HUES6 (cell line): ENCODE data around the gene ADAMTSL2.

Source experiments
- H3K27ac ChIP-seq: 2 replicates; pipeline ENCODE4 v1.7.0; 2013; ENCODE audit warnings: low read depth, mild to moderate bottlenecking, low read length, inconsistent platforms
- H3K27me3 ChIP-seq: 2 replicates; pipeline ENCODE4 v1.6.1; 2013; ENCODE audit warnings: low read length; ENCODE audit not compliant: control insufficient read depth, insufficient read depth
- H3K36me3 ChIP-seq: 2 replicates; pipeline ENCODE4 v1.6.1; 2013; ENCODE audit warnings: low read length; ENCODE audit not compliant: control insufficient read depth, insufficient read depth
- H3K4me1 ChIP-seq: 2 replicates; pipeline ENCODE4 v1.6.1; 2013; ENCODE audit warnings: low read length; ENCODE audit not compliant: control insufficient read depth, insufficient read depth
- H3K4me3 ChIP-seq: 2 replicates; pipeline ENCODE4 v1.5.1; 2013; ENCODE audit warnings: low read depth, low read length
- H3K9ac ChIP-seq: one replicate; pipeline ENCODE4 v1.6.1; 2013; ENCODE audit warnings: mild to moderate bottlenecking, low read length
- H3K9me3 ChIP-seq: 2 replicates; pipeline ENCODE4 v1.6.1; 2013; ENCODE audit warnings: low read depth, low read length; ENCODE audit not compliant: control insufficient read depth, insufficient read depth

Gene ADAMTSL2

GRCh38 chr9:133521122-133522072, 13.1 kb upstream of the ADAMTSL2 start:
- Histone ChIP-seq H3K27ac (no peak overlapping the region), H3K36me3 (no peaks in the 10 kb centered on the region), H3K4me1 (peaks cover 10% of the 10 kb centered on the region), H3K27me3 (no peaks in the 10 kb centered on the region), H3K9ac (no peak overlapping the region), H3K9me3 (no peaks in the 10 kb centered on the region), H3K4me3 (no peak overlapping the region)

GRCh38 chr9:133522073-133522910, 12.2 kb upstream of the ADAMTSL2 start:
- Histone ChIP-seq H3K27ac (no peak overlapping the region), H3K9me3 (no peaks in the 10 kb centered on the region), H3K36me3 (no peaks in the 10 kb centered on the region), H3K27me3 (no peaks in the 10 kb centered on the region), H3K4me1 (peaks cover 19% of the 10 kb centered on the region), H3K4me3 (no peak overlapping the region), H3K9ac (no peak overlapping the region)

- Histone ChIP-seq H3K4me3 (no peak overlapping the region), H3K9me3 (no peaks in the 10 kb centered on the region), H3K27ac (no peak overlapping the region), H3K4me1 (peaks cover 27% of the 10 kb centered on the region), H3K27me3 (no peaks in the 10 kb centered on the region), H3K9ac (no peak overlapping the region), H3K36me3 (no peaks in the 10 kb centered on the region)
These were observed 11.4 kb upstream of the ADAMTSL2 start for GRCh38 chr9:133523106-133523505.

- no peak overlapping the region for H3K27ac ChIP-seq
- no peaks in the 10 kb centered on the region for H3K27me3 ChIP-seq
These were observed 10.4 kb upstream of the ADAMTSL2 start for GRCh38 chr9:133524146-133524545.

GRCh38 chr9:133524679-133525228, 9.8 kb upstream of the ADAMTSL2 start, which contains the start of gene MYMK:
Gene MYMK (minus strand): TSS chr9:133524959. CDS start chr9:133524844, 115 bp downstream.
- no peak within 1 kb of the TSS for H3K9ac ChIP-seq
- H3K27me3 ChIP-seq: no peaks in the 10 kb centered on the region
- H3K9me3 ChIP-seq: no peaks in the 10 kb centered on the region
- H3K27ac ChIP-seq: no peak within 1 kb of the TSS
- H3K36me3 ChIP-seq: no peaks in the 10 kb centered on the region
- H3K4me3 ChIP-seq: no peak within 1 kb of the TSS
- peaks cover 38% of the 10 kb centered on the region for H3K4me1 ChIP-seq

More at GRCh38 chr9:133524146-133524545, 10.4 kb upstream of the ADAMTSL2 start:
- Histone ChIP-seq H3K4me3 (no peak overlapping the region), H3K9me3 (no peaks in the 10 kb centered on the region), H3K36me3 (no peaks in the 10 kb centered on the region), H3K9ac (no peak overlapping the region), H3K4me1 (peaks cover 37% of the 10 kb centered on the region)

- Histone ChIP-seq H3K9ac (no peak overlapping the region), H3K4me3 (no peak overlapping the region), H3K27ac (no peak overlapping the region), H3K36me3 (no peaks in the 10 kb centered on the region), H3K9me3 (no peaks in the 10 kb centered on the region), H3K27me3 (no peaks in the 10 kb centered on the region; the same call in 1 of the 2 replicates), H3K4me1 (peaks cover 38% of the 10 kb centered on the region)
These were observed 8.8 kb upstream of the ADAMTSL2 start for GRCh38 chr9:133525677-133526076.

- Histone ChIP-seq H3K27me3 (no peaks in the 10 kb centered on the region; the same call in 1 of the 2 replicates), H3K9me3 (no peaks in the 10 kb centered on the region), H3K4me3 (no peak overlapping the region; the same call in 1 of the 2 replicates), H3K4me1 (peaks cover 38% of the 10 kb centered on the region), H3K27ac (peak overlapping the region; percentile 52; the same call in 1 of the 2 replicates), H3K36me3 (no peaks in the 10 kb centered on the region), H3K9ac (peak overlapping the region; percentile 53)
These were observed 7.7 kb upstream of the ADAMTSL2 start for GRCh38 chr9:133526721-133527321.

GRCh38 chr9:133527444-133527920, 7.0 kb upstream of the ADAMTSL2 start:
- H3K27ac ChIP-seq: 0 out of 2 replicates have a peak overlapping the region, but pooled peaks have one; percentile 52
- no peaks in the 10 kb centered on the region; the same call in 1 of the 2 replicates for H3K27me3 ChIP-seq
- H3K9ac ChIP-seq: no peak overlapping the region
- H3K4me1 ChIP-seq: peaks cover 38% of the 10 kb centered on the region
- H3K9me3 ChIP-seq: no peaks in the 10 kb centered on the region
- no peaks in the 10 kb centered on the region for H3K36me3 ChIP-seq
- no peak overlapping the region for H3K4me3 ChIP-seq

GRCh38 chr9:133528001-133528875, 6.3 kb upstream of the ADAMTSL2 start:
- Histone ChIP-seq H3K4me1 (peaks cover 38% of the 10 kb centered on the region), H3K36me3 (no peaks in the 10 kb centered on the region), H3K9me3 (no peaks in the 10 kb centered on the region), H3K4me3 (no peak overlapping the region), H3K27ac (no peak overlapping the region), H3K27me3 (no peaks in the 10 kb centered on the region; the same call in 1 of the 2 replicates), H3K9ac (no peak overlapping the region)
